Small intestine (tissue), 7 donors: Measurements from ENCODE around the gene SOCS2. TPM values are rescaled to one million over a fixed set of nuclear protein-coding genes. Genes with fewer than 3 reads are reported as not detected.
A peak's percentile ranks its signal among the peaks of the same experiment; 100 is the strongest.

Source experiments
- DNase-seq, 2 donors: peaks; one replicate each; pipeline versions ENCODE4 v3.0.0 to v3.0.0-alpha.2; 2013
- FAIRE-seq: peaks from 2 replicates; lab custom pipeline; 2012; peaks lifted over from hg19 to GRCh38; lab: Jason Lieb, UNC
- H3K27ac ChIP-seq, 3 donors: one replicate each; pipeline ENCODE4 v1.5.1; 2013; ENCODE audit warnings: low read length in 2 of 3, mild to moderate bottlenecking in 2 of 3, control low read depth in 1 of 3, inconsistent platforms in 1 of 3, low read depth in 1 of 3, moderate library complexity in 1 of 3
- H3K27me3 ChIP-seq, 3 donors: one replicate each; pipeline ENCODE4 v1.6.1; 2013; ENCODE audit warnings: low read length in 3 of 3, inconsistent platforms in 1 of 3; ENCODE audit not compliant: control insufficient read depth in 3 of 3, insufficient read depth in 3 of 3
- H3K36me3 ChIP-seq, 3 donors: one replicate each; pipeline ENCODE4 v1.6.1; 2013; ENCODE audit warnings: low read length in 3 of 3, inconsistent platforms in 1 of 3, low read depth in 1 of 3, mild to moderate bottlenecking in 1 of 3, moderate library complexity in 1 of 3; ENCODE audit not compliant: control insufficient read depth in 3 of 3, insufficient read depth in 2 of 3
- H3K4me1 ChIP-seq, 3 donors: one replicate each; pipeline ENCODE4 v1.6.1; 2013; ENCODE audit warnings: low read length in 2 of 3, inconsistent platforms in 1 of 3, low read depth in 1 of 3, mild to moderate bottlenecking in 1 of 3, moderate library complexity in 1 of 3; ENCODE audit not compliant: control insufficient read depth in 3 of 3, insufficient read depth in 2 of 3
- H3K4me3 ChIP-seq, 3 donors: one replicate each; pipeline ENCODE4 v1.5.1; 2013; ENCODE audit warnings: low read length in 3 of 3, control low read depth in 1 of 3, inconsistent platforms in 1 of 3, low read depth in 1 of 3, mild to moderate bottlenecking in 1 of 3, moderate library complexity in 1 of 3
- H3K9me3 ChIP-seq, 2 donors: one replicate each; pipeline ENCODE4 v1.6.1; 2013; ENCODE audit warnings: low read depth in 1 of 2, low read length in 1 of 2; ENCODE audit not compliant: control insufficient read depth in 2 of 2, insufficient read depth in 1 of 2
- WGBS, 3 donors: extraction: QIAGEN DNeasy Blood & Tissue Kit; methylation state at CpG; one replicate each; pipeline ENCODE4 v1.1.7; 2013; 5-methylcytosine and 5-hydroxymethylcytosine counted together
- polyA plus RNA-seq, 4 donors: library from polyadenylated mRNA; stranded (reverse) in 3 of 4; unstranded in 1 of 4; fragments of 200-250 nt in 3 of 4; fragments of 120-200 nt in 1 of 4; gene quantifications; one replicate each; pipeline versions ENCODE4 v1.2.1 to v1.2.3, GENCODE V29; 2013
- donor health status: healthy with polysubstance abuse.
- donor health status: control.
- donor health status: control.
- donor health status: Bipolar disorder and iron deficiency.
- donor health status: healthy.

Gene SOCS2
- polyA plus RNA-seq, 4 donors, result 10.8 to 31.8 (median 13.2) TPM

DNA sequence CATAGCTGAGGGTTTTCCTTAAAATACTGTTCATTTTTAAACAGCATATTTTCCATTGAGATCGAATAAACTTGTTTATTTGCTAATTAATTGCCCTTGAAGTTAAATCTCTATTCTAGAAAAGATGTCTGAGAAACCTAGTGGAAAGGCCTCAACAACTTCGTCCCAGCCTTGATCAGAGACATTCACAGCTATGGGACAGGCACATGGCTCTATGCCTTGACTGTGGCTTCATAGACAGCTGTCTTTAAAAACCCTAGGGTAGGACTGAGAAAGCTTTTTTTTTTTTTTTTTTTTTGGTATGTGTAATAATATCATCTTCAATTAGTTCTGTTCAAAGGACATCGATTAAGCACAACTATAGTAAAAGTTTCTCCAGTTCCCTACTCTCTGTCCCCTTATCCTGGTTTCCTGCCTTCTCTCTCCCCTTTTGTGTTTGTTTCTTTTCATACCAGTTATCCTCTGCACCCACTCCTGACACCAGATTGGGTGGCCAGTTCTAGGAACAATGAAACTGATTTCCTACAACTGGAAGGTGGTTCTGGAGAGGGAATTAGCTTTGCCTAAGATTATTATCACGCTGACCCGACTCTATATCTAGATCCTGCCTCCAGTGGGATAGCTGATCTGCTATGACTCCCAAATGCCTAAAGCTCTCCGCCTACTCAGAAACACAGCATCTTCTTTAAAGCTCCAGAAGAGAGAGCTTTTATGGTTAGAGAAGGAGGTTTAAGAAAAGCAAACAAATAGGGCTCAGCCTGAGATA lies 20.3 kb downstream of the SOCS2 start:
- peaks cover 0 to 16% (median 0%) of the 10 kb centered on the region in 3 donors for H3K27me3 ChIP-seq
- FAIRE-seq (no peak), DNase-seq (no peak)
- no peak overlapping the region for H3K4me3 ChIP-seq
- no peaks in the 10 kb centered on the region for H3K36me3 ChIP-seq
- H3K4me1 ChIP-seq, result no peaks in the 10 kb centered on the region
- 78 to 80% (median 79%) methylated on average over 6 of the region's 6 CpGs for WGBS, 3 donors
- peak overlapping the region in 1 of 3 donors; percentile 10 for H3K27ac ChIP-seq
- no peaks in the 10 kb centered on the region for H3K9me3 ChIP-seq

DNA sequence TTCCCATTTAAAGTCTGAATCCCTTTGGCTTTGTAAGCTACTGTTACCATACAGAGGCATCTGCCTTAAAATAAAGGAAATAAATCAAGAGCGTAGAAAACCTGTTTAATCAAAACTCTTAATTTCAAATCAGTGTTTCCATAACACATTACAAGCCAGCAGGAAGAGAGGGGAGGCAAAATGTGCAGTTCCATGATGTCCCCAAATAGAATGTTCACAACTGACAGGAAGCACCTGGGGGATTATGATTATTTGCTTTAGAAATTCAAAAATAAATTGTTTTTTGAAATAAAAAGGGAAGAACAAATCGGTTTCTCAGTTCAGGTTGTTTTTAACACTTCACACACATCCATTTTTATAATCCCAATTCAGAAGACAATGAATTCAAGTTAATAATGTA lies 21.4 kb downstream of the SOCS2 start:
- Histone ChIP-seq H3K27me3 (peaks cover 0 to 16% (median 0%) of the 10 kb centered on the region in 3 donors), H3K27ac (no peak overlapping the region), H3K9me3 (no peaks in the 10 kb centered on the region), H3K4me1 (no peaks in the 10 kb centered on the region), H3K36me3 (no peaks in the 10 kb centered on the region), H3K4me3 (no peak overlapping the region)
- FAIRE-seq, result no peak
- no peak for DNase-seq
- 68 to 84% (median 70%) methylated on average over 2 of the region's 2 CpGs for WGBS, 3 donors

DNA sequence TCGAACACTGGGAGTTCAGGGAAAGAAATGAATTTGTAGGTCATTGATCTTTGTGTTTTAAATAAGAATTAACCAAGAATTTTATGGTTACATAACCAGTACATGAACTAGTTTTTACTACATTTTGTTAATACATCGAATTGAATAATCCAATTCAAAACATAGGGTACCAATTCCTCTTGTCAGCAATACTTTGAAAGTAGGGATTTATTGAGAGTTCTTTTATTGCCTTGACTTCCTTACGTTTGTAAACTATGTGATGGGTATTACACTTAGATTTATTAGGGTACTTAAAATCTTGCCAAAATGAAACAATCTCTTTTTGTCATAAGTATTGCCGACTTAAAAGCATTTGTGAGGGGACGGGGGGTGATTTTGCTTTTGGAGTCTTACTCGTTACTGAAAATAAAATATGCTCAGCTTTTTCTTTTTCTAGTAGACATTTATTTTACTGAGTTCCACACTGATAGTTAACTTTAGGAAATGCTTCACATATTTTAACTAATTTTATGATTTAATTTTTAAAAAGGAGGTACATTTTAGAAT lies 22.4 kb downstream of the SOCS2 start:
- DNase-seq (no peak), FAIRE-seq (no peak)
- WGBS, 3 donors, result 58 to 74% (median 63%) methylated on average over 6 of the region's 6 CpGs
- Histone ChIP-seq H3K27me3 (peaks cover 0 to 15% (median 0%) of the 10 kb centered on the region in 3 donors), H3K36me3 (no peaks in the 10 kb centered on the region), H3K4me3 (no peak overlapping the region), H3K4me1 (no peaks in the 10 kb centered on the region), H3K27ac (no peak overlapping the region), H3K9me3 (no peaks in the 10 kb centered on the region)

DNA sequence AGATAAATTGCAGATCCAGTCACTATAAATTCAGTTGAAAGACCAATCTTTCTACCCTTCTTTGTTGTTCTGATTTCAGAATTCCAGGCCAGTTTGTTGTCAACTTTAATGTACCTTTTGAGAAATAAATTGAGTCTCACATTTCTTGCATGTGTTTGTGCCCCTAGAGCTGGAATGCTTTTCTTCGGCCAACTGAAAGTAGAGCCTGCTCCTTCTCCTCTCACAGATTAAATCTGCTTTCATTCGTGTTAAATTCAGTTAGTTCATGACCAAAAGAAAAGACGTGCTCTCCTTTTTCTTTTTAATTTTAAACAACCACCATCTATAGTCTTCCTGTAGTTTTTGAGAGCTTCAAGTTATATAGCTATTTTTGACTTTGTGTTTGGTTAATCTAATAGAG lies 22.9 kb downstream of the SOCS2 start:
- Histone ChIP-seq H3K27me3 (peaks cover 0 to 12% (median 0%) of the 10 kb centered on the region in 3 donors), H3K4me3 (no peak overlapping the region), H3K36me3 (no peaks in the 10 kb centered on the region), H3K27ac (no peak overlapping the region), H3K4me1 (no peaks in the 10 kb centered on the region), H3K9me3 (no peaks in the 10 kb centered on the region)
- WGBS, 3 donors, result 67 to 82% (median 74%) methylated on average over 3 of the region's 3 CpGs
- FAIRE-seq (no peak), DNase-seq (no peak)

DNA sequence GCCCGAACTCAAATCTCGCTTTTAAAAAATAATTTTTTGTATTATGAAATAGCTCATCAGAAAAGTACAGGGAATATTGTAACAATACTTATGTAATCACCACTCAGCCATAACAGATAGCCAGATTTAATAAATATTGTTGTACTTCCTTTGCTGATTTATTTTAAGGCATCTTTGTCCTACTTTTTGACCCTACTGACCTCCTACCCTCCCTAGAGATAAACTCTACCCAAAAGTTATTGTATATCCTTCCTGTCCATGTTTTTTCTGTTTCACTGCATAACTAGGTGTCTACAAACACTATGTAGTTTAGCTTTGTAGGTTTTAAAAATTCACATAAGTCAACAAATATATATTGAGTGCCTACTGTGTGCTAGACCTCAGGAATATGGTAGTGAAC lies 25.1 kb downstream of the SOCS2 start:
- WGBS, 3 donors, result 89 to 100% (median 97%) methylated on average over 2 of the region's 2 CpGs
- FAIRE-seq (no peak), DNase-seq (no peak)
- Histone ChIP-seq H3K9me3 (peaks cover 0 to 2% of the 10 kb centered on the region in 2 donors), H3K4me1 (no peaks in the 10 kb centered on the region), H3K27me3 (peaks cover 0 to 8% (median 0%) of the 10 kb centered on the region in 3 donors), H3K4me3 (no peak overlapping the region), H3K27ac (no peak overlapping the region), H3K36me3 (no peaks in the 10 kb centered on the region)

DNA sequence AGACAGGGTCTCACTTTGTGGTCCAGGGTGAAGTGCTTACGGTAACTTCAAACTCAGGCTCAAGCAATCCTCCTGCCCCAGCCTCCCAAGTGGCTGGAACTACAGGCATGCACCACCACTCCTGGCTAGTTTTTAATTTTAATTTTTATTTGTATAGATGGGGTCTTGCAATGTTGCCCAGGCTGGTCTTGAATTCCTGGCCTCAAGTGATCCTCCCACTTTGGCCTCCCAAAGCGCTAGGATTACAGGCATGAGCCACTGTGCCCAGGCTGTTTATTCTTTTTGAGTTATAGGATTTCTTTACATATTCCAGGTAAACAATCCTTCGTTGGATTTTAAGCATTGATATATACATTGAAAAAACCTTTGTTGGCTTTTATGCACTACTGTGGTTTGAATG lies 26.7 kb downstream of the SOCS2 start:
- Histone ChIP-seq H3K9me3 (peaks cover 0 to 4% of the 10 kb centered on the region in 2 donors), H3K36me3 (no peaks in the 10 kb centered on the region), H3K4me3 (no peak overlapping the region), H3K4me1 (no peaks in the 10 kb centered on the region), H3K27ac (no peak overlapping the region), H3K27me3 (peaks cover 0 to 2% (median 0%) of the 10 kb centered on the region in 3 donors)
- DNase-seq, result no peak
- no peak for FAIRE-seq
- WGBS, 3 donors, result 87 to 95% (median 91%) methylated on average over 3 of the region's 3 CpGs

DNA sequence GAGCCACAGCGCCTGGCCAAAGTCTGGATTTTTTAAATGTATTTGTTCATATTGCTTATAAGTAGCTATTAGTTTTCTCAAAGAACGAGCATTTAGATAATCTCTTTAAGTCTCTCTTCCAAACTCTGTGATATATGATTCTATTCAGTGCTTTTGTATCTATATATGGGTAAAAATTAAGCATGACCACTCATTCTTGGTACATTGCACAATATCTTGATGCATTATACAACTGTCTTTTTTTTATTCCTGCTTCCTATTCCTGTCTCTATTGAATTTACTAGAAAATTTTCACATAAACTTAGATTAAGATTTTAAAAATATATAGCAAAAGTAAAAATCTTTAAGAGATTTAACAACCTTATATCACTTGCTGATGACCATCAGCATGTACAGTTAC lies 29.1 kb downstream of the SOCS2 start:
- H3K27ac ChIP-seq, result no peak overlapping the region
- FAIRE-seq (no peak), DNase-seq (no peak)
- H3K9me3 ChIP-seq, result peaks cover 0 to 4% of the 10 kb centered on the region in 2 donors
- 69 to 81% (median 76%) methylated on average over 2 of the region's 2 CpGs for WGBS, 3 donors
- H3K27me3 ChIP-seq, result no peaks in the 10 kb centered on the region
- no peaks in the 10 kb centered on the region for H3K36me3 ChIP-seq
- H3K4me3 ChIP-seq, result no peak overlapping the region
- no peaks in the 10 kb centered on the region for H3K4me1 ChIP-seq

DNA sequence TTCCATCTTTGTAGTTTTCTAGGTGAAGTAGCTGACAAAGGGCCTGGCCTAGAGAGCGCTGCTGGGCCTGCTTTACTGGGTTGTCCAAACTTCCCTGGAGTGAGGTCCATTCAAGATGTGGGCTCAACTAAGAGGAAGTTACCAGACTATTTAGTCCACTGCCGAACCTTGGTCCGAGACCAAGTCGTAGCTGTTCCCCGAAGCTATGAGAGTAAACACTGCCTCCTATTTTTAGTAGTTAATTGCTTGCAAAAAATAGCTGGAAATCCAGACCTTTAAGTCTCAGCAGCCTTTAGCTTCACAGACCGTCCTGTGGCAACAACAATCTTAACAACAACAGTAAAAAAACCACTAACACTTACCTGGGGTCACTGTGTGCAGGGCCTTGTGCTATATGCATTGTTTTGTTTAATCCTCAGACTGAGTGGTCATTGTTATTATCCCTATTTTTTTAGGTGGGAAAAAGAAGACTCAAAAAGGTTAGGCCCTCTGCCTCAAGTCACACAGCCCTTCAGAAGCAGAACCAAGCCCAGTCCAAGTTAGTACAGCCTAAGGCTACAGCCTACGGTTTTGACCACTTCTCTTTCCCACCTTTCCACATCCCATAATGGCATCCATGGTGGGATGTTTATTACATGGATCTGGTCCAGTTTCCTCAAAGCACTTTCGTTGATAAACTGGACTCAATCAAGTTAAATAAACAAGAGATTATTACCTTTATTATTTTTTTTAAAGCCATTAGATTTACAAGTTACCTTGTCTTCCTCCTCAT lies 30.6 kb downstream of the SOCS2 start:
- Histone ChIP-seq H3K9me3 (peaks cover 0 to 4% of the 10 kb centered on the region in 2 donors), H3K27ac (peak overlapping the region in 1 of 3 donors; percentile 49), H3K36me3 (no peaks in the 10 kb centered on the region), H3K4me3 (no peak overlapping the region), H3K4me1 (no peaks in the 10 kb centered on the region), H3K27me3 (no peaks in the 10 kb centered on the region)
- DNase-seq (no peak), FAIRE-seq (no peak)
- 60 to 75% (median 63%) methylated on average over 8 of the region's 8 CpGs for WGBS, 3 donors
